Astrocyte of the spinal cord (primary cell): ENCODE data around the gene CCDC192.
"Not testable (repeated sequence)": the region's sequence is repeated elsewhere in the genome, so short reads cannot be mapped to it uniquely, and the experiment has no call there.

Experiments used
- DNase-seq: peaks from one replicate; pipeline ENCODE4 v3.0.0; 2011; ENCODE audit warnings: low read depth, low spot score
- H3K4me3 ChIP-seq: 2 replicates; pipeline ENCODE4 v1.5.1; 2011; ENCODE audit warnings: low read depth, mild to moderate bottlenecking, low read length, moderate library complexity
- CTCF ChIP-seq: IDR thresholded peaks from 2 replicates; pipeline ENCODE4 v1.5.1; 2012; ENCODE audit warnings: low read depth, mild to moderate bottlenecking, low read length, inconsistent platforms
- in situ Hi-C: cut with HindIII; loops from 2 replicates; pipeline ENCODE4 v1.10.0; 2017; ENCODE audit warnings: low sequenced_read_pairs

CCDC192 gene

GRCh38 chr5:127774221-127774620 is 71.0 kb downstream of the CCDC192 start:
- DNase-seq, result no peak
- no peak overlapping the region for H3K4me3 ChIP-seq
- no peak for TF ChIP-seq CTCF
- in situ Hi-C loops, result no loop called here

DNA sequence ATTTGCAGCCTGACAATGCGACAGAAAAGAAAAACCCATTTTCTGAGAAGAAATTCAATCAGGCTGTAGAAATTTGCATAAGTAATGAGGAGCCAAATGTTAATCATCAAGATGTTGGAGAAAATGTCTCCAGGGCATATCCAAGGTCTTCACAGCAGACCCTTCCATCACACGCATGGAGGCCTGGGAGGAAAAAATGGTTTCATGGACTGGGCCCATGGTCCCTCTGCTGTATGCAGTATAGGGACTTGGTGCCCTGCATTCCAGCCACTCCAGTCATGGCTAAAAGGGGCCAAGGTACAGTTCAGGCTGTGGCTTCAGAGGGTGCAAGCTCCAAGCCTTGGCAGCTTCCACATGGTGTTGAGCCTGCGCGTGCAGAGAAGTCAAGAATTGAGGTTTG is 73.3 kb downstream of the CCDC192 start:
- in situ Hi-C loops, result no loop called here

GRCh38 chr5:127777957-127778356 is 74.8 kb downstream of the CCDC192 start:
- TF ChIP-seq CTCF, result no peak
- H3K4me3 ChIP-seq, result no peak overlapping the region
- in situ Hi-C loops, result no loop called here
- DNase-seq, result no peak

More for the DNA sequence above, 73.3 kb downstream of the CCDC192 start:
- DNase-seq, result no peak
- TF ChIP-seq CTCF, result no peak
- H3K4me3 ChIP-seq, result no peak overlapping the region

DNA sequence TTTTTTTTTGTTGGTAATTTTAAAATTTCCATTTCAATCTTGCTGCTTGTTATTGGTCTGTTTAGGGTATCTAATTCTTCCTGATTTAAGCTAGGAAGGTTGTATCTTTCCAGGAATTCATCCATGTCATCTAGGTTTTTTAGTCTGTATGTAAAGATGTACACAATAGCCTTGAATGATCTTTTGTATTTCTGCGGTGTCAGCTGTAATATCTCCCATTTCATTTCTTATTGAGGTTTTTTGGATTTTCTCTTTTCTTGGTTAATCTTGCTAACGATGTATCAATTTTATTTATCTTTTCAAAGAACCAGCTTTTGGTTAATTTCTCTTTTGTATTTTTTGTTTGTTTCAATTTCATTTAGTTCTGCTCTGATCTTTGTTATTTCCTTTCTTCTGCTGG is 79.3 kb downstream of the CCDC192 start:
- H3K4me3 ChIP-seq, DNase-seq, in situ Hi-C loops: not testable (repeated sequence)

DNA sequence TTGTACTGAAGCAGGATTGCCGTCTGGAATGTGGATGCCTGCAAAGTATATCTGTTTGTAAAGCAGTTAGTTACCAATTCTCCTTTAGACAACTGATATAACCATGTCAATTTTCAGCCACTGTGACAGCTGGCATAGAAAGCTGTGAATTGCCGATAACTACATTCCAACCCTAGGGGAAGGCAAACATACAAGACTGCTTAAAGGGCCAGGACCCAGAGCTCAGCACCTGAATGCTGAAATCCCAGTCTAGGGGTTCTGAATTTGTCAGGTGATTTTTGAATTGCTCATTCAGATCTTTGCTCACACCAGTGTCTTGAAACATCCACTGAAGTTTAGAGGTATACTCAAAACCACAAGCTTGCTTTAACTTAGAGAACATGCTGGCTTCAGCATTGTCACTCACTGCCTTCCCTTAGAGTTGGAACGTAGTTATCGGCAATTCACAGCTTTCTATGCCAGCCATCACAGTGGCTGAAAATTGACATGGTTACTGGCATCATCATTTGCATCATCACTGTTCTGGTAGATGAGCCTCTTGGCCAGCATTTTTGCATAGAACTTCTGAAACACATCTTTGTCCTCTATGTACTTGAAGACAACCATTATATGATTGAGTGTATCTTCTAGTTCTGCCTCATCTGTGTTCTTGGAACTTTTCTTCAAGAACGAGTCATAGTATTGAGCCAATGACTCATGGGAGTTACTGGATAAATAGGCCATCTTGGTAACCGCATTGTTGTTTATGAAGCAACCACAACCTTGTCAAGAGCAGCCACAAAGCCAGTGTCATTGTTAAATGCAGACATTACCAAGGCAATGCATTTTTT is 82.1 kb downstream of the CCDC192 start:
- no peak for TF ChIP-seq CTCF
- no peak overlapping the region for H3K4me3 ChIP-seq
- in situ Hi-C loops, result no loop called here

DNA sequence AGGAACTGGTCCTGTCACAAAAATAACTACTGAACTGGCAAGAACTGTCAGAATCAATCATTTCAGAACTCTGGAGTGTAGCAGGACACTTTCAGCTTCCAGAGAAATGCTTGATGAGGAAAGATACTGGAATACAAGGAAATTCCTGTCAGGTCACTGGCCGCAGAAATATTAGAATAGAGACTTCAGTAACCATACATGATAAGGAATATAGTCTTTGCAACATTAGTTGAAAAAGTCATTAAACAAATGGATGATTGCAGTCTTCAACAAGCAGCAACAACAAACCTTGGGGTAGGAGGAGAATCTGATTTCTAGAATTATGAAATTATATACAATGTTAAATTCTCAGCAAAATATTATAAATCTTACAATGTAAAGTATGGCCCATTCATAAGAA is 88.2 kb downstream of the CCDC192 start:
- in situ Hi-C loops, result no loop called here

More for the DNA sequence above, 82.1 kb downstream of the CCDC192 start:
- DNase-seq, result peak; percentile 94

DNA sequence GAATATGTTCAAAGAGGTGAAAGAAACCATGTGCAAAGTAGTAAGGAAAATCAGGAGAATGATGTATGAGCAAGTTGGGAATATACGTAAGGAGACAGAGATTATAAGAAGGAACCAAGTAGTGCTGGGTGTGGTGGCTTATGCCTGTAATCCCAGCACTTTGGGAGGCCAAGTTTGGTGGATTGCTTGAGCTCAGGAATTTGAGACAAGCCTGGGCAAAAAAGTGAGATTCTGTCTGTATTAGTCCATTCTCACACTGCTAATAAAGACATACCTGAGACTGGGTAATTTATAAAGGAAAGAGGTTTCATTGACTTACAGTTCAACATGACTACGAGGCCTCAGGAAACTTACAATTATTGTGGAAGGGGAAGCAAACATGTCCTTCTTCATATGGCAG is 88.7 kb downstream of the CCDC192 start:
- DNase-seq, H3K4me3 ChIP-seq, in situ Hi-C loops: not testable (repeated sequence)

More for the DNA sequence above, 88.2 kb downstream of the CCDC192 start:
- H3K4me3 ChIP-seq, result no peak overlapping the region
- DNase-seq, result no peak
- no peak for TF ChIP-seq CTCF
